IPS-20b (cell line): ENCODE results near the gene FBLN2.
"Not testable (repeated sequence)": the region's sequence is repeated elsewhere in the genome, so short reads cannot be mapped to it uniquely, and the experiment has no call there.

ENCODE experiments used
- H3K27ac ChIP-seq: one replicate; pipeline ENCODE4 v1.5.1; 2013; ENCODE audit warnings: low read length
- H3K27me3 ChIP-seq: 2 replicates; pipeline ENCODE4 v1.6.1; 2013; ENCODE audit warnings: mild to moderate bottlenecking, low read length, inconsistent platforms; ENCODE audit not compliant: insufficient read depth
- H3K36me3 ChIP-seq: 2 replicates; pipeline ENCODE4 v1.6.1; 2013; ENCODE audit warnings: low read depth, mild to moderate bottlenecking, inconsistent platforms, low read length, moderate library complexity; ENCODE audit not compliant: insufficient read depth
- H3K4me1 ChIP-seq: 2 replicates; pipeline ENCODE4 v1.6.1; 2013; ENCODE audit warnings: mild to moderate bottlenecking, control low read depth, inconsistent platforms, low read length, moderate library complexity; ENCODE audit not compliant: insufficient read depth
- H3K4me3 ChIP-seq: 2 replicates; pipeline ENCODE4 v1.5.1; 2013; ENCODE audit warnings: mild to moderate bottlenecking, low read length, inconsistent platforms
- H3K9ac ChIP-seq: 2 replicates; pipeline ENCODE4 v1.6.1; 2013; ENCODE audit warnings: low read depth, mild to moderate bottlenecking, inconsistent platforms, low read length, moderate library complexity
- H3K9me3 ChIP-seq: 2 replicates; pipeline ENCODE4 v1.6.1; 2013; ENCODE audit warnings: mild to moderate bottlenecking, low read depth, low read length, inconsistent platforms; ENCODE audit not compliant: insufficient read depth

FBLN2 gene

GRCh38 chr3:13515786-13516759 is 32.9 kb upstream of the FBLN2 start:
- Histone ChIP-seq H3K9me3 (no peaks in the 10 kb centered on the region), H3K27ac (no peak overlapping the region), H3K36me3 (no peaks in the 10 kb centered on the region), H3K27me3 (no peaks in the 10 kb centered on the region; the same call in 1 of the 2 replicates), H3K4me1 (no peaks in the 10 kb centered on the region), H3K4me3 (no peak overlapping the region), H3K9ac (no peak overlapping the region)

GRCh38 chr3:13516760-13517135 is 32.2 kb upstream of the FBLN2 start:
- H3K27ac ChIP-seq: no peak overlapping the region
- H3K4me1 ChIP-seq: no peaks in the 10 kb centered on the region
- H3K4me3 ChIP-seq: no peak overlapping the region
- no peaks in the 10 kb centered on the region; the same call in 1 of the 2 replicates for H3K27me3 ChIP-seq
- H3K9me3 ChIP-seq: no peaks in the 10 kb centered on the region; the same call in 1 of the 2 replicates
- no peak overlapping the region for H3K9ac ChIP-seq
- H3K36me3 ChIP-seq: no peaks in the 10 kb centered on the region

- Histone ChIP-seq H3K4me1 (no peaks in the 10 kb centered on the region), H3K27ac (no peak overlapping the region), H3K27me3 (no peaks in the 10 kb centered on the region; the same call in 1 of the 2 replicates), H3K9me3 (no peaks in the 10 kb centered on the region; the same call in 1 of the 2 replicates), H3K9ac (no peak overlapping the region), H3K36me3 (no peaks in the 10 kb centered on the region), H3K4me3 (no peak overlapping the region)
Observed at GRCh38 chr3:13517253-13517977, 31.5 kb upstream of the FBLN2 start.

- no peaks in the 10 kb centered on the region for H3K36me3 ChIP-seq
- no peaks in the 10 kb centered on the region; the same call in 1 of the 2 replicates for H3K27me3 ChIP-seq
- H3K27ac ChIP-seq: no peak overlapping the region
Observed at GRCh38 chr3:13518516-13518953, 30.4 kb upstream of the FBLN2 start.

GRCh38 chr3:13519006-13519791 is 29.7 kb upstream of the FBLN2 start:
- Histone ChIP-seq H3K9me3 (no peaks in the 10 kb centered on the region; the same call in 1 of the 2 replicates), H3K36me3 (no peaks in the 10 kb centered on the region), H3K4me3 (no peak overlapping the region), H3K27ac (no peak overlapping the region), H3K9ac (no peak overlapping the region), H3K27me3 (no peaks in the 10 kb centered on the region), H3K4me1 (no peaks in the 10 kb centered on the region)

More at GRCh38 chr3:13518516-13518953, 30.4 kb upstream of the FBLN2 start:
- no peaks in the 10 kb centered on the region; the same call in 1 of the 2 replicates for H3K9me3 ChIP-seq
- no peak overlapping the region for H3K9ac ChIP-seq
- H3K4me3 ChIP-seq: no peak overlapping the region
- H3K4me1 ChIP-seq: no peaks in the 10 kb centered on the region

GRCh38 chr3:13520326-13520880 is 28.5 kb upstream of the FBLN2 start:
- Histone ChIP-seq H3K36me3 (no peaks in the 10 kb centered on the region), H3K4me3 (no peak overlapping the region), H3K27me3 (no peaks in the 10 kb centered on the region), H3K9me3 (no peaks in the 10 kb centered on the region; the same call in 1 of the 2 replicates), H3K4me1 (no peaks in the 10 kb centered on the region), H3K27ac (no peak overlapping the region), H3K9ac (no peak overlapping the region)

GRCh38 chr3:13521309-13521708 is 27.6 kb upstream of the FBLN2 start:
- H3K4me3 ChIP-seq: no peak overlapping the region
- H3K36me3 ChIP-seq: no peaks in the 10 kb centered on the region
- H3K9me3 ChIP-seq: no peaks in the 10 kb centered on the region; the same call in 1 of the 2 replicates
- H3K27me3 ChIP-seq: no peaks in the 10 kb centered on the region
- no peak overlapping the region for H3K27ac ChIP-seq
- no peak overlapping the region for H3K9ac ChIP-seq
- peaks cover 3% of the 10 kb centered on the region; the same call in 1 of the 2 replicates for H3K4me1 ChIP-seq

GRCh38 chr3:13521749-13522148 is 27.2 kb upstream of the FBLN2 start:
- H3K27ac ChIP-seq, H3K36me3 ChIP-seq, H3K9me3 ChIP-seq, H3K9ac ChIP-seq, H3K4me3 ChIP-seq, H3K27me3 ChIP-seq, H3K4me1 ChIP-seq: not testable (repeated sequence)

- Histone ChIP-seq H3K4me1 (peaks cover 3% of the 10 kb centered on the region; the same call in 1 of the 2 replicates), H3K9me3 (no peaks in the 10 kb centered on the region; the same call in 1 of the 2 replicates), H3K36me3 (no peaks in the 10 kb centered on the region), H3K27ac (no peak overlapping the region), H3K4me3 (no peak overlapping the region), H3K9ac (no peak overlapping the region), H3K27me3 (no peaks in the 10 kb centered on the region)
Observed at GRCh38 chr3:13522236-13522635, 26.7 kb upstream of the FBLN2 start.

GRCh38 chr3:13524979-13525669 is 23.8 kb upstream of the FBLN2 start:
- no peaks in the 10 kb centered on the region for H3K36me3 ChIP-seq
- H3K9me3 ChIP-seq: no peaks in the 10 kb centered on the region; the same call in 1 of the 2 replicates
- no peaks in the 10 kb centered on the region for H3K27me3 ChIP-seq
- H3K4me3 ChIP-seq: no peak overlapping the region
- H3K9ac ChIP-seq: no peak overlapping the region
- no peak overlapping the region for H3K27ac ChIP-seq
- peaks cover 3% of the 10 kb centered on the region; the same call in 1 of the 2 replicates for H3K4me1 ChIP-seq
